Neural progenitor cell (in vitro differentiated cells): Measurements from ENCODE around the gene KCNH5. TPM values are rescaled to one million over a fixed set of nuclear protein-coding genes. Genes with fewer than 3 reads are reported as not detected.
A peak's percentile ranks its signal among the peaks of the same experiment; 100 is the strongest.

ENCODE experiments used
- DNase-seq: peaks from one replicate; pipeline ENCODE4 v3.0.0-alpha.2; 2016; ENCODE audit warnings: low spot score
- H2AFZ ChIP-seq: fragments of 200-600 bp; sonication (generic); replicated peaks from 2 replicates; pipeline ENCODE4 v1.6.1; 2016; ENCODE audit warnings: antibody characterized with exemption
- H3F3A ChIP-seq: fragments of 200-600 bp; sonication (generic); 2 replicates; pipeline ENCODE4 v1.6.1; 2016; ENCODE audit warnings: antibody characterized with exemption, low read depth
- H3K27ac ChIP-seq: fragments of 200-600 bp; sonication (generic); 2 replicates; pipeline ENCODE4 v1.5.1; 2016; ENCODE audit warnings: mild to moderate bottlenecking
- H3K27me3 ChIP-seq: fragments of 200-600 bp; sonication (generic); 2 replicates; pipeline ENCODE4 v1.6.1; 2016; ENCODE audit warnings: mild to moderate bottlenecking, moderate library complexity
- H3K36me3 ChIP-seq: fragments of 200-600 bp; sonication (generic); 2 replicates; pipeline ENCODE4 v1.5.1; 2016
- H3K4me1 ChIP-seq: fragments of 200-600 bp; sonication (generic); 2 replicates; pipeline ENCODE4 v1.6.1; 2016; ENCODE audit warnings: mixed run types
- H3K4me2 ChIP-seq: fragments of 200-600 bp; sonication (generic); 2 replicates; pipeline ENCODE4 v1.6.1; 2016
- H3K4me3 ChIP-seq: fragments of 200-600 bp; sonication (generic); 2 replicates; pipeline ENCODE4 v1.5.1; 2016
- H3K79me2 ChIP-seq: fragments of 200-600 bp; sonication (generic); 2 replicates; pipeline ENCODE4 v1.6.1; 2016; ENCODE audit warnings: low read depth
- H3K9ac ChIP-seq: fragments of 200-600 bp; sonication (generic); 2 replicates; pipeline ENCODE4 v1.6.1; 2016
- H3K9me3 ChIP-seq: fragments of 200-600 bp; sonication (generic); 2 replicates; pipeline ENCODE4 v1.5.1; 2016; ENCODE audit warnings: low read depth
- H4K20me1 ChIP-seq: fragments of 200-600 bp; sonication (generic); 2 replicates; pipeline ENCODE4 v1.6.1; 2016; ENCODE audit warnings: low read depth
- H3K27ac Mint-ChIP-seq: 3 replicates; pipeline ENCODE4 v1.8.0; 2021; ENCODE audit warnings: mixed read lengths
- H3K27me3 Mint-ChIP-seq: 2 replicates; pipeline ENCODE4 v1.8.0; 2022; ENCODE audit warnings: low read depth, mild to moderate bottlenecking, inconsistent platforms, moderate library complexity, mixed read lengths; ENCODE audit not compliant: insufficient read depth
- H3K36me3 Mint-ChIP-seq: 3 replicates; pipeline ENCODE4 v1.8.0; 2021; ENCODE audit warnings: mixed read lengths
- H3K4me1 Mint-ChIP-seq: 3 replicates; pipeline ENCODE4 v1.8.0; 2021; ENCODE audit warnings: mixed read lengths
- H3K4me3 Mint-ChIP-seq: 3 replicates; pipeline ENCODE4 v1.8.0; 2021; ENCODE audit warnings: mild to moderate bottlenecking, moderate library complexity, mixed read lengths
- H3K9me3 Mint-ChIP-seq: 3 replicates; pipeline ENCODE4 v1.8.0; 2020; ENCODE audit warnings: mixed read lengths
- EZH2 ChIP-seq: fragments of 200-600 bp; sonication (generic); IDR thresholded peaks from 2 replicates; pipeline ENCODE4 v1.6.1; 2017; ENCODE audit warnings: antibody characterized with exemption, mild to moderate bottlenecking, moderate library complexity
- EZH2phosphoT487 ChIP-seq: fragments of 200-600 bp; sonication (generic); IDR thresholded peaks from 2 replicates; pipeline ENCODE4 v1.6.1; 2017; ENCODE audit warnings: antibody characterized with exemption
- total RNA-seq: library from RNA; depleted of rRNA; stranded (reverse); fragments of >200 nt; gene quantifications from 2 replicates; pipeline ENCODE4 v1.2.3, GENCODE V29; 2015; ENCODE audit warnings: low replicate concordance
- TF ChIP-seq, protein P1 (sequence below): fragments of 200-600 bp; sonication (generic); IDR thresholded peaks from 2 replicates; pipeline ENCODE4 v1.5.1; 2017; ENCODE audit warnings: antibody characterized with exemption, mild to moderate bottlenecking

The KCNH5 gene, protein sequence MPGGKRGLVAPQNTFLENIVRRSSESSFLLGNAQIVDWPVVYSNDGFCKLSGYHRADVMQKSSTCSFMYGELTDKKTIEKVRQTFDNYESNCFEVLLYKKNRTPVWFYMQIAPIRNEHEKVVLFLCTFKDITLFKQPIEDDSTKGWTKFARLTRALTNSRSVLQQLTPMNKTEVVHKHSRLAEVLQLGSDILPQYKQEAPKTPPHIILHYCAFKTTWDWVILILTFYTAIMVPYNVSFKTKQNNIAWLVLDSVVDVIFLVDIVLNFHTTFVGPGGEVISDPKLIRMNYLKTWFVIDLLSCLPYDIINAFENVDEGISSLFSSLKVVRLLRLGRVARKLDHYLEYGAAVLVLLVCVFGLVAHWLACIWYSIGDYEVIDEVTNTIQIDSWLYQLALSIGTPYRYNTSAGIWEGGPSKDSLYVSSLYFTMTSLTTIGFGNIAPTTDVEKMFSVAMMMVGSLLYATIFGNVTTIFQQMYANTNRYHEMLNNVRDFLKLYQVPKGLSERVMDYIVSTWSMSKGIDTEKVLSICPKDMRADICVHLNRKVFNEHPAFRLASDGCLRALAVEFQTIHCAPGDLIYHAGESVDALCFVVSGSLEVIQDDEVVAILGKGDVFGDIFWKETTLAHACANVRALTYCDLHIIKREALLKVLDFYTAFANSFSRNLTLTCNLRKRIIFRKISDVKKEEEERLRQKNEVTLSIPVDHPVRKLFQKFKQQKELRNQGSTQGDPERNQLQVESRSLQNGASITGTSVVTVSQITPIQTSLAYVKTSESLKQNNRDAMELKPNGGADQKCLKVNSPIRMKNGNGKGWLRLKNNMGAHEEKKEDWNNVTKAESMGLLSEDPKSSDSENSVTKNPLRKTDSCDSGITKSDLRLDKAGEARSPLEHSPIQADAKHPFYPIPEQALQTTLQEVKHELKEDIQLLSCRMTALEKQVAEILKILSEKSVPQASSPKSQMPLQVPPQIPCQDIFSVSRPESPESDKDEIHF
- total RNA-seq = 1.9 and 4.6 TPM in 2 replicates

DNA sequence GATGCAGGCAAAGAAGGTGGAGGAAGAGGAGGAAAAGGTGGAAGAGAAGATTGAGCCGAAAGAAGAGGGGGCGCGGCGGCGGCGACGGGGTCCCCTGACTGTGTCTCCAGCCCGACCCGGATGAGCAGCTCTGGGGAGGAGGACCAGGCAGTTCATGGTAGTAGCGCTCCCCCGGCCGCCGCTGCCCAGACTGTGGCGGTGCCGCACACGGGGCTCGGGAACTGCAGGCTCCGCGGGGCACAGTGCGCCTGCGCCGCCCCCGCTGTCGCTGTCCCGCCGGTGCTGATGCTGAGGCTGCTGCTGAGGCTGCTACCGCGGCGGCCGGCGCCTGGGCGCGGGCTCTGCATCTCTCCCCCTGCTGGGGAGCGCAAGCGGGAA is at the start of gene KCNH5:
KCNH5 (minus strand) TSS at position 225 of the 378 bp plus-strand sequence. CDS start 272 bp downstream, outside the sequence.
- Histone ChIP-seq H2AFZ (peak within 1 kb of the TSS; percentile 84), H3K9ac (no peak within 1 kb of the TSS), H3K4me3 (peak within 1 kb of the TSS; percentile 64), H3K4me2 (peak within 1 kb of the TSS; percentile 79), H3K27me3 (peaks cover 73% of the 10 kb centered on the region), H3K9me3 (no peaks in the 10 kb centered on the region), H3K27ac (no peak within 1 kb of the TSS), H3F3A (peaks cover 32% of the 10 kb centered on the region), H4K20me1 (no peaks in the 10 kb centered on the region), H3K79me2 (no peaks in the 10 kb centered on the region), H3K4me1 (peaks cover 38% of the 10 kb centered on the region), H3K36me3 (no peaks in the 10 kb centered on the region)
- H3K27ac Mint-ChIP-seq = no peak within 1 kb of the TSS
- peaks cover 18% of the 10 kb centered on the region for H3K4me1 Mint-ChIP-seq
- H3K9me3 Mint-ChIP-seq = no peaks in the 10 kb centered on the region
- H3K4me3 Mint-ChIP-seq = peak within 1 kb of the TSS; percentile 92
- TF ChIP-seq EZH2phosphoT487 (no peak), EZH2 (no peak)
- TF ChIP-seq, protein P1, sequence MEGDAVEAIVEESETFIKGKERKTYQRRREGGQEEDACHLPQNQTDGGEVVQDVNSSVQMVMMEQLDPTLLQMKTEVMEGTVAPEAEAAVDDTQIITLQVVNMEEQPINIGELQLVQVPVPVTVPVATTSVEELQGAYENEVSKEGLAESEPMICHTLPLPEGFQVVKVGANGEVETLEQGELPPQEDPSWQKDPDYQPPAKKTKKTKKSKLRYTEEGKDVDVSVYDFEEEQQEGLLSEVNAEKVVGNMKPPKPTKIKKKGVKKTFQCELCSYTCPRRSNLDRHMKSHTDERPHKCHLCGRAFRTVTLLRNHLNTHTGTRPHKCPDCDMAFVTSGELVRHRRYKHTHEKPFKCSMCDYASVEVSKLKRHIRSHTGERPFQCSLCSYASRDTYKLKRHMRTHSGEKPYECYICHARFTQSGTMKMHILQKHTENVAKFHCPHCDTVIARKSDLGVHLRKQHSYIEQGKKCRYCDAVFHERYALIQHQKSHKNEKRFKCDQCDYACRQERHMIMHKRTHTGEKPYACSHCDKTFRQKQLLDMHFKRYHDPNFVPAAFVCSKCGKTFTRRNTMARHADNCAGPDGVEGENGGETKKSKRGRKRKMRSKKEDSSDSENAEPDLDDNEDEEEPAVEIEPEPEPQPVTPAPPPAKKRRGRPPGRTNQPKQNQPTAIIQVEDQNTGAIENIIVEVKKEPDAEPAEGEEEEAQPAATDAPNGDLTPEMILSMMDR = no peak
- DNase-seq = peak; percentile 96
- peaks cover 23% of the 10 kb centered on the region for H3K27me3 Mint-ChIP-seq
- H3K36me3 Mint-ChIP-seq = no peaks in the 10 kb centered on the region

DNA sequence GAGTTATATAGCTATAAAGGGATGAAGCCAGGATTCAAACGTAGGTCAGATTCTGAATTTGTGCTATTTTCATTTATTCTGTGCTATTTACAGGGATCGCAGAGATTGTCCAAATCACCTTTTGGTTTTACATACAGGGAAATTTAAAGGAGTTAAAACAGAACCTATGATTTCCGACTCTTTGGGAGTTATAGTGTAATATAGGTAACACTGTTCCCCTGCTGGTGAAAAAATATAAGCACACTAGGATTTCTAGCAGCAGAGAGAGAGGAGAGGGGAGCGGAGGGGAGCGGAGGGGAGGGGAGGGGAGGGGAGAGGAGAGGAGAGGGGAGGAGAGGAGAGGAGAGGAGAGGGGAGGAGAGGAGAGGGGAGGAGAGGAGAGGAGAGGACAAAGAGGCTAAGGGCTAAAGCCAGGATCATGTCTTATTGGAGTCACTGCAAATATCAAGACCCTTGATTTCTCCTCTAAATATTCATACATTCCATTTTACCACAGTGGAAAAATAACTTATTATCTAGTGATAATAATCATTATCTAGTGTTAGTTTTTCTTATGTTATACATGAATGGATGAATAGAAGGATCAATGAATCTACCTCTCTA is 46.2 kb upstream of the KCNH5 start:
- Histone ChIP-seq H3K27me3 (no peaks in the 10 kb centered on the region), H3F3A (no peaks in the 10 kb centered on the region), H3K4me3 (no peak overlapping the region), H3K4me2 (no peak overlapping the region), H3K36me3 (no peaks in the 10 kb centered on the region), H3K27ac (no peak overlapping the region), H3K9me3 (no peaks in the 10 kb centered on the region), H3K79me2 (no peaks in the 10 kb centered on the region), H3K9ac (no peak overlapping the region), H4K20me1 (no peaks in the 10 kb centered on the region), H2AFZ (no peak overlapping the region), H3K4me1 (peaks cover 8% of the 10 kb centered on the region)
- Mint-ChIP-seq H3K27me3 (peaks cover 2% of the 10 kb centered on the region), H3K4me3 (no peak overlapping the region), H3K4me1 (peaks cover 10% of the 10 kb centered on the region), H3K36me3 (no peaks in the 10 kb centered on the region), H3K27ac (no peak overlapping the region), H3K9me3 (no peaks in the 10 kb centered on the region)
- TF ChIP-seq EZH2 = no peak
- TF ChIP-seq, protein P1 = peak; percentile 42
- no peak for DNase-seq

DNA sequence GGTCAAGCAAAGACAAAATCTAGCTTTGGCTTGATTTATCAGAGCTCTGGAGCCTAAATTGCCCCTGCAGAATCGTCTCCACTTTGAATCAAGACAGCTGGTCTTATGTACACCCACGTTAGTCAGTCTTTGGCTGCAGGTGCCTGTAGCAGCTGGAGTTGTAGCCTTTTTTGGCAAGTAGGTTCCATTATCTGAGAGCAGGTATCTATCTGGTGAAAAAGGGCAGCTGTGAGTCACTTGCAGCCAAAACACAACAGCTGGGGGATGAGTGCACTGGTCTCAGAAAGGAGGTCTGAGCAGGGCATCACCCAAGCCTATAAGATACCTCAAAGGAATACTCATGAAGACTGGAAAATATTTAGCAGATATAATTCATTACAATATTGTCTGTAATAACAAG is 43.6 kb upstream of the KCNH5 start:
- no peak for DNase-seq
- Histone ChIP-seq H3K4me1 (peaks cover 8% of the 10 kb centered on the region), H3K27ac (no peak overlapping the region), H4K20me1 (no peaks in the 10 kb centered on the region), H3K4me2 (no peak overlapping the region), H2AFZ (no peak overlapping the region), H3F3A (no peaks in the 10 kb centered on the region), H3K9ac (no peak overlapping the region), H3K79me2 (no peaks in the 10 kb centered on the region), H3K4me3 (no peak overlapping the region), H3K27me3 (no peaks in the 10 kb centered on the region), H3K36me3 (no peaks in the 10 kb centered on the region), H3K9me3 (peaks cover 4% of the 10 kb centered on the region)
- Mint-ChIP-seq H3K4me3 (no peak overlapping the region), H3K4me1 (no peaks in the 10 kb centered on the region), H3K27me3 (no peaks in the 10 kb centered on the region), H3K27ac (no peak overlapping the region), H3K36me3 (no peaks in the 10 kb centered on the region), H3K9me3 (peaks cover 2% of the 10 kb centered on the region)
- no peak for TF ChIP-seq EZH2phosphoT487
- TF ChIP-seq, protein P1 = no peak
